SIG-M5 (cell line): Measurements from ENCODE around the gene AKR1A1.
"Not testable (repeated sequence)": the region's sequence is repeated elsewhere in the genome, so short reads cannot be mapped to it uniquely, and the experiment has no call there.

Experiments
- DNase-seq: peaks from one replicate; lab custom pipeline; 2025; lab: John Stamatoyannopoulos, UW

AKR1A1 gene

DNA sequence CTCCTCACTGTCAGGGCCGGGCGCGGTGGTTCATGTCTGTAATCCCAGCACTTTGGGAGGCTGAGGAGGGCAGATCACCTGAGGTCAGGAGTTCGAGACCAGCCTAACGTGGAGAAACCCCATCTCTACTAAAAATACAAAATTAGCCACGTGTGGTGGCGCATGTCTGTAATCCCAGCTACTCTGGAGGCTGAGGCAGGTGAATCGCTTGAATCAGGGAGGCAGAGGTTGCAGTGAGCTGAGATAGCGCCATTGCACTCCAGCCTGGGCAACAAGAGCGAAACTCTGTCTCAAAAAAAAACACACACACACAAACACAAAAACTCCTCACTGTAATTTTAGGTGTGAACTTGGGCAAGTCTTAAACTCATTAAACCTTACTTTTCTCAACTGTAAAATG is 26.7 kb upstream of the AKR1A1 start:
- not testable (repeated sequence) for DNase-seq

GRCh38 chr1:45526135-45526644 is 24.4 kb upstream of the AKR1A1 start:
- DNase-seq: no peak

DNA sequence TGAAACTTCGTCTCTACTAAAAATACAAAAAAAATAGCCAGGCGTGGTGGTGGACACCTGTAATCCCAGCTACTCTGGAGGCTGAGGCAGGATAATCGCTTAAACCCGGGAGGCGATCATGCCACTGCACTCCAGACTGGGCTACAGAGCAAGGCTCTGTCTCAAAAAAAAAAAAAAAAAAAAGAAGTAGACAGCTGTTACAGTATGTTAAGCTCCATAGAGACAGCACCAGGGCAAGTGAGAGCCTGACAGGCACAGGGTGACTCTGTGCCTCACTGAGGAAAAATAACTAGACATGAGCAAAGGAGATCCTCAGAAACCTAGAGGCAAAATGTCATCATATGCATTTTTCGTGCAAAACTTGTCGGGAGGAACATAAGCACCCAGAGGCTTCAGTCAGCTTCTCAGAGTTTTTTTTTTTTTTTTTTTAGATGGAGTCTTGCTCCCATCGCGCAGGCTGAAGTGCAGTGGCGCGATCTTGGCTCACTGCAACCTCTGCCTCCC is 19.9 kb upstream of the AKR1A1 start:
- no peak for DNase-seq

GRCh38 chr1:45531873-45532272 is 18.8 kb upstream of the AKR1A1 start:
- DNase-seq: no peak

DNA sequence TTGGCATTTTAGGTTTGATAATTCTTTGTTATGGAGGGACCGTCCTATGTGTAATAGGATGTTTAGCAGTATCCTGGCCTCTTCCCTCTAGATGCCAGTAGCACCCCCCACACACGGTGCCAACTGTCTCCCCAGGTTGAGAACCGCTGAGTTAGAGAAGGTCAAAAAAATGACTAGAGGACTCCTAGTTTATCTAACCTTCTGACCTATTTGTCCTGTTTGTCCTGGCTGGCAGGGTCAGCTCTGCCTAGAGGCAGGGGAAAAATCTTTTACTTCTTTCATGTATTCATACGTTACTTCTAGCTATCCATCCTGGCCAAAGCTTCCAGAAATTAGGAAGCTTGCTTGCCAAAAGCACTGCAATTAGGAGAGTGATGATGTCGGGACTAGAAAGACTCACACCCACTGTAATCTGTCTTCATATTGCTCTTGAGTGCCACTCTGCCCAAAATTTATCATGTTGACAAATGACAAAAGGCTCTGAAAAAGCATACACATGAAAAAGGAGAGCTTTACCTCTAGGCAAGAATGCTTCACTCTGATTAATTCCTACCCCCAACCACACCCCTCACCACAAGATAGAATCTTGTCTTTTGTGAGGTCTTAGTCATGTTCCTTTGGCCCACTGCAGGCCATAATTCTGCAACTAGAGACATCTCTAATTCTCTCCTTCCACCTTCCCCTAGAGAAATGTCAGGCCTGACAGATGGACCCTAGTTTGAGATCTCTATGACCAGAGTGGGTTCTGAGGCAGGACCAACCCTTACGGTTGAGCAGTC is 14.4 kb upstream of the AKR1A1 start:
- DNase-seq: no peak

- DNase-seq: no peak
These were observed 13.7 kb upstream of the AKR1A1 start for GRCh38 chr1:45536886-45537285.

DNA sequence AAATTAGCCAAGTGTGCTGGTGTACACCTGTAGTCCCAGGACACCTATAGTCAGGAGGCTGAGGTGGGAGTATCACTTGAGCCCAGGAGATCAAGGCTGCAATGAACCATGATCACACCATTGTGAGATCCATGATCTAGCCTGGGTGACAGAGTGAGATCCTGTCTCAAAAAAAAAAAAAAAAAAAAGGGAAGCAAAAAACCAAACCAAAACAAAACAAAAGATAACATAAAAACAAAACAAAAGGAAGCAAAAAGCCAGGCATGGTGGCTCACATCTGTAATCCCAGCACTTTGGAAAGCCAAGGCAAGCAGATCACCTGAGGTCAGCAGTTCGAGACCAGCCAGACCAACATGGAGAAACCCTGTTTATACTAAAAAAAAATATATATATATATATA is 9.4 kb upstream of the AKR1A1 start:
- no peak for DNase-seq

DNA sequence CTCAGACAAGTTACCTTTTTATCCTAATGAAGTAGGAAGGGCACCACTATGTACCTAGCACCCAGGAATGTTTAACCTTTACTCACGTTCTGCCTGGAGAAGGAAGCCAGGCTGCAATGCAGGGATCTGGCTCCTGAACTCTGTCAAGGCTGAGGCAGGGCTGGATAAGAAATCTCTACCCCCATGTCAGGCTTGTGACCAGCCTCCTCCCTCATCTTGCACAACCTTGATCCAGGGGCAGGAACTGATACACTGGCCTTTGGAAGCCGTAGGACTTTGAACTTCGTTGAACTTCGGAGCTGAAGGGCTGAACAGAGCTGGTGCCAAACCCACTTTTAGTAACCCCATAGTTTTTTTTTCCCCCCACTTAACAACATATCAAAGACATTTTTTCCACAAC is 8.0 kb upstream of the AKR1A1 start:
- no peak for DNase-seq

DNA sequence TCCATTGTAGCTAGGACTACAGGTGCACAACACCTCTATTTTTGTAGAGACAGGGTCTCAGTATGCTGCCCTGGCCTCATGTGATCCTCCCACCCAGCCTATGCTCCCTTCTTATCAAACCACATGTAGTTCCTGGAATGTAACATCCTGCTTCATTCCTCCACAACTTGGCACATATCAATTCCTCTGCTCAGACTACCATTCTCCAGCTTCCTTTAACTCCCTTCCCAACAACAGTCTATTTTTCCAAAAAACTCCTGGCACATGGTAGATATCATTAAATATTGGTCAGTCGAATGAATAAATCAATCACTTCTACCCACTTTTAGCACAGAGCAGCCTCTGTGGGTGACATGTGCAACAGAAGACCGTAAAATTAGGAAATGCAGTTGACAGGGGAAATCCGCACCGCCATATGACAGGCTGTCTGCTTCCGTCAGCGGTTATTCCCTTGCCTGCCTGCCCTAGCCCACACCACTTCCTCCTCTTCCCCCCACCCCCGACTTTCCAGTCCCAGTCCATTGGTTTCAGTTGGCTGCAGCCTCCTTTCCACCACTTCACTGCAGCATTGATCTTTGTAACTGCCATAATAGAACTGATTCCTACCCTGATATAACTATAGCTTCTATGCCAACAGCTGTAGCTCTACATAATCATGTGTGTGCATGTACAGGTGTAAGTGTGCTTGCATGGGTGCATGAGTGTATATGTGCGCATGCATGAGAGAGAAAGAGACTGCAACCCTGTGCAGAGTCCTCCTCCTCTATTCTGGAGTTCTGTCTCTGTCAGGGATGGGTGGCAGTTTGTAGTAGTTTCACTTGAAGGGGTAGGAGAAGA is 6.8 kb upstream of the AKR1A1 start:
- no peak for DNase-seq

GRCh38 chr1:45544530-45544929 is 6.1 kb upstream of the AKR1A1 start:
- DNase-seq: no peak

DNA sequence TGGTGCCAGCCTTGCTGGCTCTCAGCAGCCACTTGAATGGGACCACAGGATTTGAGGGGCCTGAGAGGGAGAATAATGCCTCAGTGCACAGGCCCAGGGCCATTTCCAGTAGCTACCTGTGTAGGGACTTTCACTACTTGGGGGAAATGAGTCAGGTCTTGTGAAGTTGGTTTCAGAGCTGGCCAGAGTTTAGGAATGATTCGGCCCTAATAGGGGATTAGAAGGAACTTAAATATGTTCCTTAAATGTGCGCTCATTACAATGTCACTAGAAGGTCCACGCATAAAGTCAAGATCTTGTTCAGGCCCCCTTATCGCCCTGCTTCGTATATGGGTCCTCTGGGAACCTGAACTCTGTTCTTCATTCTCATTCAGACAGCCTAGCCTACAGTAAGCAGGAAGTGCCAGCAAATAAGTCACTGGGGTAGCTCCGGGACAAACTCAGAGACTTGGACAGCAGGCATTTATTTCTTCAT is 5.6 kb upstream of the AKR1A1 start:
- DNase-seq: no peak

GRCh38 chr1:45545553-45546310 is 4.9 kb upstream of the AKR1A1 start:
- no peak for DNase-seq

- no peak for DNase-seq
These were observed 1.1 kb downstream of the AKR1A1 start for GRCh38 chr1:45551684-45552083.

DNA sequence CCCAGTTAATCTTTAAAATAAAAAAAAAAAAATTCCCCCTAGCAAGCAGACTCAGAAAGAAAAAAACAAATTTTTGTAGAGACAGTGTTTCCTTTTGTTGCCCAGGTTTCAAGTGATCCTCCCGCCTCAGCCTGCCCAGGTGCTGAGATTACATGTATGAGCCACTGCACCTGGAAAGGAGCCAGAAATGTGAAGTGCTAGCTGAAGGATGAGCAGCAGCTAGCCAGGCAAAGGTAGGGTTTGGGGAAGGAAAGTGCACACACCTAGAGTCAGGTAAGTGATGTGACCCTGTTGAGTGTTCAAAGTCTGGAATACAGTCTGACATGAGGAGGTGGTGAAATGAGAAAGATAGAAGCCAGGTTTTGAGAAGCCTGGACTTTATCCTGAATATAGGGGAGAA is 1.7 kb downstream of the AKR1A1 start:
- DNase-seq: no peak

DNA sequence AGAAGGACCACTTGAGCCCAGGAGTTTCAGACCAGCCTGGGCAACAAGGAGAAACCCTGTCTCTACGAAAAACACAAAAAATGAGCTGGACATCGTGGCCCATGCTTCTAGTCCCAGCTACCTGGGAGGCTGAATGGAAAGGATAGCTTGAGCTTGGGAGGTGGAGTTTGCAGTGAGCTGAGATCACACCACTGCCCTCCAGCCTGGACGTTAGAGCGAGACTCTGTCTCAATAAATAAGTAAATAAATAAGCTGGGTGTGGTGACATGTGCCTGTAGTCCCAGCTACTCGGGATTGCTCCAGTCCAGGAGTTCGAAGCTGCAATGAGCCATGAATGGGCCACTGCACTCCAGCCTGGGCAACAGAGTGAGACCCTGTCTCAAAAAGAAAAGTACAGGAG is 3.6 kb downstream of the AKR1A1 start:
- no peak for DNase-seq

GRCh38 chr1:45557422-45557944 is 6.9 kb downstream of the AKR1A1 start:
- DNase-seq: no peak

- no peak for DNase-seq
These were observed 13.2 kb downstream of the AKR1A1 start for GRCh38 chr1:45563843-45564242.

GRCh38 chr1:45566722-45567121 is 16.1 kb downstream of the AKR1A1 start:
- DNase-seq: no peak

GRCh38 chr1:45567911-45568310 is 17.3 kb downstream of the AKR1A1 start:
- DNase-seq: no peak

- DNase-seq: no peak
These were observed 17.8 kb downstream of the AKR1A1 start for GRCh38 chr1:45568421-45568820.

GRCh38 chr1:45569571-45569961 is 18.9 kb downstream of the AKR1A1 start:
- no peak for DNase-seq
